ENCODE measurements around the gene AGBL5. TPM values are rescaled to one million over a fixed set of nuclear protein-coding genes. Genes with fewer than 3 reads are reported as not detected.

Gene AGBL5
- total and polyA plus RNA-seq, 9 of the 15 experiments (the other 6 are each of a cell fraction or from before 2014, with no cell fraction given), result 3.3 to 52.7 (median 26.2) TPM

GRCh38 chr2:27040282-27040681 is 11.2 kb upstream of the AGBL5 start:
- BruUV-seq (replicated peaks), result no TSS peak
- Histone ChIP-seq H2AFZ (ENCODE audit: low read depth, low read length) (no peak overlapping the region), H3K27me3 (ENCODE audit: control insufficient read depth in 2 of 2, insufficient read depth in 2 of 2, low read length in 2 of 2) (no peaks in the 10 kb centered on the region), H3K4me3 (no peak overlapping the region), H3K9me1 (ENCODE audit: control insufficient read depth, insufficient read depth, low read length) (peaks cover 4% of the 10 kb centered on the region), H3K36me3 (ENCODE audit: control insufficient read depth, insufficient read depth, low read length) (peaks cover 84% of the 10 kb centered on the region), H3K27ac (ENCODE audit: extremely low read depth, low read depth, low read length) (no peak overlapping the region), H3K4me1 (replicated peaks in 1 of 2; ENCODE audit: control insufficient read depth in 2 of 2, insufficient read depth in 2 of 2, low read length in 2 of 2) (no peaks in the 10 kb centered on the region), H3K9ac (ENCODE audit: insufficient read depth in 1 of 2, low read depth in 2 of 2, low read length in 2 of 2) (no peak overlapping the region), H3K79me2 (ENCODE audit: control insufficient read depth, insufficient read depth, low read length) (peaks cover 4% of the 10 kb centered on the region; the same call in 1 of the 3 replicates), H3K9me3 (replicated peaks; ENCODE audit: control insufficient read depth, insufficient read depth, low read depth, low read length) (no peaks in the 10 kb centered on the region), H3K4me2 (ENCODE audit: insufficient read depth, low read length) (no peak overlapping the region), H4K20me1 (replicated peaks; ENCODE audit: control insufficient read depth, insufficient read depth, low read length) (no peaks in the 10 kb centered on the region)
- in situ Hi-C loops (cut with MboI) (no loop called here), intact Hi-C loops (cut with micrococcal nuclease) (no loop called here)
- FAIRE-seq (no peak), DNase-seq (ENCODE audit: extremely low read depth in 1 of 4, low spot score in 3 of 4) (no peak), ATAC-seq (no peak)
- ChIA-PET CTCF (ENCODE audit: low intra/inter-chr PET ratio) (no interaction called here), POLR2A (interaction anchor here (0.8 to 1.8 kb wide), 7 partner anchors 10 to 79 kb away, joined by 3 to 8 read pairs (median 5); partner anchors contain the start of genes AGBL5, KHK and OST4)
- TF ChIP-seq RBFOX2 (IDR thresholded peaks at IDR 0.05; ENCODE audit: low read depth, low read length), result peak; percentile 58
- TF ChIP-seq POLR2G (IDR thresholded peaks at IDR 0.05; ENCODE audit: low read depth, low read length), result 0 out of 2 replicates have a peak, but pooled peaks have one; percentile 31
- TF ChIP-seq ZNF778 (CRISPR knock-in tag; IDR thresholded peaks at IDR 0.05), result no peak
- no peak for TF ChIP-seq TBL1XR1 (IDR thresholded peaks at IDR 0.05; ENCODE audit: low read length in 2 of 2)
- TF ChIP-seq, protein P1, sequence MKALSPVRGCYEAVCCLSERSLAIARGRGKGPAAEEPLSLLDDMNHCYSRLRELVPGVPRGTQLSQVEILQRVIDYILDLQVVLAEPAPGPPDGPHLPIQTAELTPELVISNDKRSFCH (CRISPR knock-in tag; IDR thresholded peaks at IDR 0.05), result no peak
- TF ChIP-seq, protein P1 (tag; IDR thresholded peaks at IDR 0.05), result no peak
- 94% methylated on average over 8 of the region's 8 CpGs for WGBS (ENCODE audit: insufficient coverage, low coverage, missing lambda C conversion rate)
